ENCODE results near the gene TMEM163.

DNA sequence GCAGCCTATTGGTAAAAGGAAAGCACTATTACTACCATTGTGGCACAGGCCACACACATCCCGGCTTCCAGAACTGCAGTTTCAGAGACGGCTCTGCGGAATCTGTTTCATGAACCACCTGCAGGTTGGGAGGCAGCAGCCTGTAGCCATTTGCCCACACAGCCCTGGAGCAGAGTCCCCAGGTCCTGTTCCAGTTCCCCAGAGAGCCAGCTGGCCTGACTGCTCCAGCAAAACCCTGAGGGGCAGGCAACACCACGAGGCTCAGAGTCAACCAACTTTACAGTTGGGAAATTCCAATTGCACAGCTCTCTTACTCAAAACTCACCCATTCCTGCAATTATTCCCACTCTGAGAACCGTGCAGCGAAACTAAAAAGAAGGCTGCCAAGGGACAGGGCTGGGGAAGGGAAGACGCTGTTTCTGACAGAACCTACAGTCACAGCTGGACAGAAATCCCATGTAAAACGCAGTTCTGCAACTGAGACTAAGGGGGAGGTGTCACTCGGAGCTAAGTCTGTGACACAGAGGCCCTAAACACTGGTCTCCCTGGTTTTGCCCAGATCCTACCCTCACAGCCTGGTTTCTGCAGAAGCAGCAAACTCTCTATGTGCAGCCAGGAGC, 219.4 kb downstream of the TMEM163 start:
- TF ChIP-seq, protein P1, sequence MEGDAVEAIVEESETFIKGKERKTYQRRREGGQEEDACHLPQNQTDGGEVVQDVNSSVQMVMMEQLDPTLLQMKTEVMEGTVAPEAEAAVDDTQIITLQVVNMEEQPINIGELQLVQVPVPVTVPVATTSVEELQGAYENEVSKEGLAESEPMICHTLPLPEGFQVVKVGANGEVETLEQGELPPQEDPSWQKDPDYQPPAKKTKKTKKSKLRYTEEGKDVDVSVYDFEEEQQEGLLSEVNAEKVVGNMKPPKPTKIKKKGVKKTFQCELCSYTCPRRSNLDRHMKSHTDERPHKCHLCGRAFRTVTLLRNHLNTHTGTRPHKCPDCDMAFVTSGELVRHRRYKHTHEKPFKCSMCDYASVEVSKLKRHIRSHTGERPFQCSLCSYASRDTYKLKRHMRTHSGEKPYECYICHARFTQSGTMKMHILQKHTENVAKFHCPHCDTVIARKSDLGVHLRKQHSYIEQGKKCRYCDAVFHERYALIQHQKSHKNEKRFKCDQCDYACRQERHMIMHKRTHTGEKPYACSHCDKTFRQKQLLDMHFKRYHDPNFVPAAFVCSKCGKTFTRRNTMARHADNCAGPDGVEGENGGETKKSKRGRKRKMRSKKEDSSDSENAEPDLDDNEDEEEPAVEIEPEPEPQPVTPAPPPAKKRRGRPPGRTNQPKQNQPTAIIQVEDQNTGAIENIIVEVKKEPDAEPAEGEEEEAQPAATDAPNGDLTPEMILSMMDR (IDR thresholded peaks at IDR 0.05): no peak
- no peak for TF ChIP-seq POLR2A (IDR thresholded peaks at IDR 0.05)
